SJCRH30 (cell line): ENCODE data around the gene DISC1. TPM values are rescaled to one million over a fixed set of nuclear protein-coding genes. Genes with fewer than 3 reads are reported as not detected.
"Not testable (repeated sequence)": the region's sequence is repeated elsewhere in the genome, so short reads cannot be mapped to it uniquely, and the experiment has no call there.

ENCODE experiments used
- DNase-seq, 2 experiments: peaks; one replicate each; pipeline ENCODE4 v3.0.0-alpha.2; 2015 to 2020
- H3K27ac ChIP-seq: fragments of 250-450 bp; sonication (Bioruptor Pico); 2 replicates; pipeline ENCODE4 v1.5.1; 2020; ENCODE audit warnings: mild to moderate bottlenecking, moderate library complexity
- H3K27me3 ChIP-seq: fragments of 250-450 bp; sonication (Bioruptor Pico); 2 replicates; pipeline ENCODE4 v1.5.1; 2020; ENCODE audit warnings: mild to moderate bottlenecking, moderate library complexity
- H3K36me3 ChIP-seq: fragments of 250-450 bp; sonication (Bioruptor Pico); 2 replicates; pipeline ENCODE4 v1.5.1; 2020; ENCODE audit warnings: mild to moderate bottlenecking, moderate library complexity
- H3K4me1 ChIP-seq: fragments of 250-450 bp; sonication (Bioruptor Pico); 2 replicates; pipeline ENCODE4 v1.5.1; 2020; ENCODE audit warnings: mild to moderate bottlenecking, moderate library complexity
- H3K4me3 ChIP-seq: fragments of 250-450 bp; sonication (Bioruptor Pico); 2 replicates; pipeline ENCODE4 v1.5.1; 2020; ENCODE audit warnings: mild to moderate bottlenecking, moderate library complexity
- H3K9me3 ChIP-seq: fragments of 250-450 bp; sonication (Bioruptor Pico); replicated peaks from 2 replicates; pipeline ENCODE4 v1.5.1; 2020; ENCODE audit warnings: mild to moderate bottlenecking, moderate library complexity
- total RNA-seq: library from RNA; depleted of rRNA; stranded (reverse); fragments of >200 nt; shearing (Covaris generic); gene quantifications from 2 replicates; pipeline ENCODE4 v1.2.3, GENCODE V29; 2014

DISC1 gene
- total RNA-seq, 1 experiment from 2014 or later, result 5.3 TPM

- Histone ChIP-seq H3K4me3 (no peak overlapping the region), H3K27ac (no peak overlapping the region), H3K27me3 (no peaks in the 10 kb centered on the region), H3K36me3 (no peaks in the 10 kb centered on the region), H3K9me3 (no peaks in the 10 kb centered on the region), H3K4me1 (peaks cover 7% of the 10 kb centered on the region)
- DNase-seq, result no peak
Observed at GRCh38 chr1:231750818-231751362, 124.3 kb downstream of the DISC1 start.

DNA sequence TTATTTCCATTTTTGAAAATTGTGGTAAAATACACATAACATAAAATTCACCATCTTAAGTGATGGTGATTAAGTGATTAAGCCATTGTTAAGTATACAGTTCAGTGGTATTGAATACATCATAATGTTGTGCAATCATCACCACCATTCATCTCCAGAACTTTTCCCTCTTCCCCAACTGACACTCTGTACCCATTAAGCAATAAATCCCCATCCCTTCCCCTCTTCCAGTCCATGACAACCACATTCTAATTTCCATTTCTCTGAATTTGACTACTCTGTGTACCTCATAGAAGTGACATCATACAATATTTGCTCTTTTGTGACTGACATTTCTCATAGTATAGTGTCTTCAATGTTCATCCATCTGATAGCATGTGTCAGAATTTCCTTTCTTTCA, 124.8 kb downstream of the DISC1 start:
- Histone ChIP-seq H3K9me3 (no peaks in the 10 kb centered on the region), H3K36me3 (no peaks in the 10 kb centered on the region), H3K27ac (no peak overlapping the region), H3K4me3 (no peak overlapping the region), H3K4me1 (peaks cover 7% of the 10 kb centered on the region), H3K27me3 (no peaks in the 10 kb centered on the region)
- no peak for DNase-seq

DNA sequence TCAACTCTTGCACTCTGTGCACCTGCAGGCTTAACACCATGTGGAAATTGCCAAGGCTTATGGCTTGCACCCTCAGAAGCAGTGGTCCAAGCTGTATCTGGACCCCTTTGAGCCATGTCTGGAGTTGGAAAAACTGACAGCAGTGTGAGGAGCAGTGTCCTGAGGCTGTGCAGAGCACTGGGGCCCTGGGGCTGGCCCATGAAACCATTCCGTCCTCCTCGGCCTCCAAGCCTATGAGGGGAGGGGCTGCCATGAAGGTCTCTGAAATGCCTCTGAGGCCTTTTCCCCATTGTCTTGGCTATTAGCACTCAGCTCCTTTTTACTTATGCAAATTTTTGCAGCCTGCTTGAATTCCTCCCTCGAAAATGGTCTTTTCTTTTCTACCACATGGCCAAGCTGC, 126.7 kb downstream of the DISC1 start:
- DNase-seq, result no peak
- H3K27me3 ChIP-seq, result no peaks in the 10 kb centered on the region
- no peak overlapping the region for H3K27ac ChIP-seq
- H3K9me3 ChIP-seq, result no peaks in the 10 kb centered on the region
- no peaks in the 10 kb centered on the region for H3K36me3 ChIP-seq
- H3K4me3 ChIP-seq, result no peak overlapping the region
- H3K4me1 ChIP-seq, result peaks cover 7% of the 10 kb centered on the region

DNA sequence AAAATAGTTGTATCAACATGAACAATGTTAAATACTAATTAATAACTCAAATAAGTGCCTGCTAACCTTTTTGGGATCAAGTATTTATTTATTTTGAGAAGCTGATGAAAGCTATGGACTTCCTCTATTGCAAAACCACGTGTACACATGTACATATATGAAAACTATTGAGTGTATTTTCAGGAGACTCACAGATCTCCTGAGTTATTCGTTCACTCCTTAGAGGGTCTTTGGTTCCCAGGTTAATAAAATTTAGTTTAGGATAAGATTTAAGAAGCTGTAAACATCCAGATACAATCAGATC, 130.5 kb downstream of the DISC1 start:
- no peak for DNase-seq
- no peak overlapping the region for H3K27ac ChIP-seq
- no peaks in the 10 kb centered on the region for H3K9me3 ChIP-seq
- no peaks in the 10 kb centered on the region for H3K36me3 ChIP-seq
- H3K4me1 ChIP-seq, result no peaks in the 10 kb centered on the region
- H3K27me3 ChIP-seq, result no peaks in the 10 kb centered on the region
- no peak overlapping the region for H3K4me3 ChIP-seq

GRCh38 chr1:231757759-231758158, 131.2 kb downstream of the DISC1 start:
- H3K27ac ChIP-seq, result no peak overlapping the region
- no peaks in the 10 kb centered on the region for H3K36me3 ChIP-seq
- no peaks in the 10 kb centered on the region for H3K9me3 ChIP-seq
- H3K4me1 ChIP-seq, result no peaks in the 10 kb centered on the region
- H3K27me3 ChIP-seq, result no peaks in the 10 kb centered on the region
- no peak overlapping the region for H3K4me3 ChIP-seq
- DNase-seq, result no peak

DNA sequence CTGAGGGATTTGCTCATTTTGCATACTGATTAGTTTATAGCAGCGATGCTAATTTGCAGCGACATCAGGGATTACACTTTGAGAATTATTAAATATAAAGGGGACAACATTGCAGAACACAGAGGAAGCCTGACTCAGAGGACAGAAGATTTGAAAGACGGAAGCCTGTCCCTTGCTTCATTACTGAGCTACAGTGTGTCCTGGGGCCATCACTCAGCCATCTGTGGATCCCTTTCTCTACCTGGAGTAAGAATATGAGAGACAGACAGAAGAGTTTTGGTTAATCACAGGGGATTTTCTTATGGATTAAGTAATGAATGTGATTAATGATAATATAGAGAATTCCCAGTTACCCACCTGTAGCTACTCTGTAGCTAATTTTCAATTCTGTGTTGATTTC, 134.7 kb downstream of the DISC1 start:
- H3K4me1 ChIP-seq, result no peaks in the 10 kb centered on the region; the same call in 1 of the 2 replicates
- no peaks in the 10 kb centered on the region for H3K36me3 ChIP-seq
- no peaks in the 10 kb centered on the region for H3K27me3 ChIP-seq
- H3K27ac ChIP-seq, result no peak overlapping the region
- DNase-seq, result no peak
- no peaks in the 10 kb centered on the region for H3K9me3 ChIP-seq
- no peak overlapping the region for H3K4me3 ChIP-seq

- no peak for DNase-seq
- Histone ChIP-seq H3K4me3 (no peak overlapping the region), H3K27me3 (no peaks in the 10 kb centered on the region), H3K9me3 (no peaks in the 10 kb centered on the region), H3K27ac (no peak overlapping the region), H3K36me3 (no peaks in the 10 kb centered on the region), H3K4me1 (no peaks in the 10 kb centered on the region; the same call in 1 of the 2 replicates)
Observed at GRCh38 chr1:231761747-231762541, 135.4 kb downstream of the DISC1 start.

DNA sequence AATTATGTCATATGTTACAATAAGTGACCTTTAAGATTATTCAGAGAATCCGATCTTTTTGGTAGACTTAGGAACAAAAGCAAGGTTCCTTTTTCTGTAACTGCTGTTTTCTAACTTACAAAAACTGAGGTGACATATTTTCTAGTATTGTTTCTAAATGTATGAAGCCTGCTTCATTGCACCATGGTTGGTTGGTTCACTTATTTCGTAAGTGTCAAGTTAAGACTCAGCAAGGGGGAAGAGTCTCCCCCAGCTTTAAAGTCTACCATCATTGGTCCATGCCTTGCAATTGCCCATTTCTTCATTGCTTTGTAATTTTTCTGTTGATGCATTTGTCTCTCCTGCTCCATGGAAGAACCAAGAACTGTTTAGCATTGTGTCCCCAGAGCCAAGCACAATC, 136.9 kb downstream of the DISC1 start:
- Histone ChIP-seq H3K4me1 (no peaks in the 10 kb centered on the region; the same call in 1 of the 2 replicates), H3K27me3 (no peaks in the 10 kb centered on the region), H3K4me3 (no peak overlapping the region), H3K36me3 (no peaks in the 10 kb centered on the region), H3K9me3 (no peaks in the 10 kb centered on the region), H3K27ac (no peak overlapping the region)
- no peak for DNase-seq

GRCh38 chr1:231765825-231766224, 139.2 kb downstream of the DISC1 start:
- not testable (repeated sequence) for H3K36me3 ChIP-seq, H3K27ac ChIP-seq, H3K27me3 ChIP-seq, H3K9me3 ChIP-seq, H3K4me1 ChIP-seq, H3K4me3 ChIP-seq, DNase-seq

DNA sequence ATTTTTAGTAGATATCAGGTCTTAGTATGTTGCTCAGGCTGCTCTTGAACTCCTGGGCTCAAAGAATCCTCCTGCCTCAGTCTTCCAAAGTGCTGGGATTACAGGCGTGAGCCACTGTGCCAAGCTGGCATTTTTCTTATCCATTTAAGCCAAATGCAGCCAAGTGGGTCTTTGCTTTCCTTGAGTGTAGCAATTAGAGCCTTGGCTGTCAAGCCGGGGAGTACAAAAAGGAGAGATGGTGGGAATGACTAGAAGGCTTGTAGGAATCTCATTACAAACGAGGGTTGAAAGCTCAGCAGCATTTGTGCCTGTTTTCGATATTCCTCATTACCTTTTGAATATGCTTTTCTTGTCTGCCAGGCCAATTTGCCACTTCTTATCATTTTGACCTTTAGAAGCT, 140.9 kb downstream of the DISC1 start:
- H3K4me3 ChIP-seq, result no peak overlapping the region
- H3K9me3 ChIP-seq, result no peaks in the 10 kb centered on the region
- no peaks in the 10 kb centered on the region; the same call in 1 of the 2 replicates for H3K4me1 ChIP-seq
- no peaks in the 10 kb centered on the region for H3K27me3 ChIP-seq
- H3K36me3 ChIP-seq, result no peaks in the 10 kb centered on the region
- no peak overlapping the region for H3K27ac ChIP-seq
- no peak for DNase-seq

- no peak for DNase-seq
- no peaks in the 10 kb centered on the region for H3K27me3 ChIP-seq
- no peak overlapping the region for H3K27ac ChIP-seq
- H3K4me3 ChIP-seq, result no peak overlapping the region
- H3K4me1 ChIP-seq, result no peaks in the 10 kb centered on the region; the same call in 1 of the 2 replicates
- H3K9me3 ChIP-seq, result no peaks in the 10 kb centered on the region
- H3K36me3 ChIP-seq, result 0 out of 2 replicates have a peak, but pooled peaks cover 5% of the 10 kb centered on the region
Observed at GRCh38 chr1:231768416-231768815, 141.8 kb downstream of the DISC1 start.

DNA sequence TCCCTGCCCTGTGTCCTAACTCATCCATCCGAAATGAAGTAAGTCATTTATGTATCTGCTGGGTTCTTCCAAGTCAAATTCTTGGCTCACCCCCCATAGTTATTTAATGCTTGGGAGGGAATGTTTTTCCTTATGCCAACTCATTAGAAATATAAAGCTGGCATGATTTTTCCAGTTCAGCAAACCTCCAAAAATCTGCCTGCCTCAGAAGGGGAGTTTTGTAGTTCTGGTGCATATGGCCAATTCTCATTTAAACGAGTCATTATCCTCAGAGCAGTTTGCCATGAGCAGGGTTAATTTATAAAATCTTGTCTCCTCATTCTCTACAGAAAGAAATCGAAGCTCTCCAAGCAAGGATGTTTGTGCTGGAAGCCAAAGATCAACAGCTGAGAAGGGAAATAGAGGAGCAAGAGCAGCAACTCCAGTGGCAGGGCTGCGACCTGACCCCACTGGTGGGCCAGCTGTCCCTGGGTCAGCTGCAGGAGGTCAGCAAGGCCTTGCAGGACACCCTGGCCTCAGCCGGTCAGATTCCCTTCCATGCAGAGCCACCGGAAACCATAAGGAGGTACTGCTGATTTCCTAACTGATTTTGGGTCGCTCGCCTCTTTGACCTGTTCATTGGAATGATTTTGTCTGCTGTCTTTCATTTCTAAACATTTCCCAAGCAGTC, 144.1 kb downstream of the DISC1 start:
- H3K9me3 ChIP-seq, result no peaks in the 10 kb centered on the region
- H3K4me1 ChIP-seq, result no peaks in the 10 kb centered on the region; the same call in 1 of the 2 replicates
- no peak for DNase-seq
- H3K36me3 ChIP-seq, result 0 out of 2 replicates have a peak, but pooled peaks cover 5% of the 10 kb centered on the region
- no peak overlapping the region for H3K4me3 ChIP-seq
- H3K27me3 ChIP-seq, result no peaks in the 10 kb centered on the region
- no peak overlapping the region for H3K27ac ChIP-seq

DNA sequence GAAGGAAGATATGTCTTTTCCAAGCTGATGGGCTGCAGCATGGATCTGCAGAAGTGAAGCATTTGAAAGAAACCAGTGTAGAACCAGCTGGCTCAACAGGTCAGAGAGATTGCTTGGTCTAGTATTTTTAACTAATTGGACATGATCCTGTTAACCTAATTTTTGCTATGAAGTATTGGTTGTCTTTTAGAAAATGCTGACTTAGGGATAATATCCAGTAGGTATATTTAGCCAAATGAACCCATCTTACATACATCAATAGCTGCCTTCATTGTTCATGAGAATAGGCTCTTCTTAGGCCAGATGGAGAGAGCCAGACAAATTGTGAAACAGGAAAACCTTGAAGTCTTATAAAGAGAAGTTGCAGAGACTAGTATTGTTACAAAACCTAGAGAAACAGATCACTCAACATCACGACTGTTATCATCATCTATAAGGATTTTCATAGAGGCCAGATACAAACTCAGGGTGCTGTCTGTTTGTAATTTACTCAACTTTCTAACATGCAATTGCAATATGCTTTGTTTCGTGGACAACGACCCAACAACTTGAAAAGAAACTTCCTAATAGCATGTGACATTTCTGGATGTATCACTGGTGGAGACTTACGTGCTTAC, 148.2 kb downstream of the DISC1 start:
- H3K4me1 ChIP-seq, result no peaks in the 10 kb centered on the region
- H3K27me3 ChIP-seq, result no peaks in the 10 kb centered on the region
- no peak overlapping the region for H3K4me3 ChIP-seq
- no peak for DNase-seq
- no peak overlapping the region for H3K27ac ChIP-seq
- no peaks in the 10 kb centered on the region for H3K9me3 ChIP-seq
- H3K36me3 ChIP-seq, result 0 out of 2 replicates have a peak, but pooled peaks cover 5% of the 10 kb centered on the region

- no peak overlapping the region for H3K27ac ChIP-seq
- H3K9me3 ChIP-seq, result no peaks in the 10 kb centered on the region
- no peak for DNase-seq
Observed at GRCh38 chr1:231776010-231776756, 149.6 kb downstream of the DISC1 start.

GRCh38 chr1:231776757-231777062, 150.1 kb downstream of the DISC1 start:
- Histone ChIP-seq H3K4me3 (no peak overlapping the region), H3K36me3 (0 out of 2 replicates have a peak, but pooled peaks cover 5% of the 10 kb centered on the region), H3K9me3 (no peaks in the 10 kb centered on the region), H3K4me1 (no peaks in the 10 kb centered on the region), H3K27me3 (no peaks in the 10 kb centered on the region), H3K27ac (no peak overlapping the region)
- no peak for DNase-seq

More at GRCh38 chr1:231776010-231776756, 149.6 kb downstream of the DISC1 start:
- Histone ChIP-seq H3K36me3 (0 out of 2 replicates have a peak, but pooled peaks cover 5% of the 10 kb centered on the region), H3K4me1 (no peaks in the 10 kb centered on the region), H3K4me3 (no peak overlapping the region), H3K27me3 (no peaks in the 10 kb centered on the region)
